OCI-LY3 (cell line): ENCODE measurements around the gene IQGAP2.

Source experiments
- EZH2phosphoT487 ChIP-seq: fragments of 200-600 bp; shearing (Covaris generic); IDR thresholded peaks from 2 replicates; pipeline ENCODE4 v1.6.1; 2018; ENCODE audit warnings: antibody characterized with exemption, mixed run types, low read depth
- TF ChIP-seq, protein P1 (sequence below): fragments of 200-600, 300-600 bp; sonication (generic); IDR thresholded peaks from 2 replicates; pipeline ENCODE4 v1.5.1; 2014; ENCODE audit warnings: antibody characterized with exemption, low read length, low read depth

DNA sequence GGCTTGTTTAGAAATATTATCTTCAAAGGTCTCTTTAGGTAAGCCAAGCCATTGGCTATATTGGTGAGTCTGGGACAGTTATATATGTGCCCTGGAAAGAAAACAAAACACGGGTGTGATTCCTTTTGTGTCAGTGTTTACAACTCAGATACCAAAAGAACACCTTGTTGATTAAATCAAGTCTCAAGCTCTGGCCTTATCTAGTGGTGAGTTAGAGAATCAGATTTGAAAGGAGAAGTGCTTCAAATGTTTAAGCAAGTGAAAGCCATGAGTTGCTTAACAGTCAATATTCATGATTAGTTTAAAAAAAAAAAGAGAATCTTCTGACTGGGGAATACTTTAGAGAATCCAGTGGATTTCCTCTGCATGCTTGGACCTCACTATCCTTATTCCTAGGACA is 68.3 kb downstream of the IQGAP2 start:
- TF ChIP-seq, protein P1, sequence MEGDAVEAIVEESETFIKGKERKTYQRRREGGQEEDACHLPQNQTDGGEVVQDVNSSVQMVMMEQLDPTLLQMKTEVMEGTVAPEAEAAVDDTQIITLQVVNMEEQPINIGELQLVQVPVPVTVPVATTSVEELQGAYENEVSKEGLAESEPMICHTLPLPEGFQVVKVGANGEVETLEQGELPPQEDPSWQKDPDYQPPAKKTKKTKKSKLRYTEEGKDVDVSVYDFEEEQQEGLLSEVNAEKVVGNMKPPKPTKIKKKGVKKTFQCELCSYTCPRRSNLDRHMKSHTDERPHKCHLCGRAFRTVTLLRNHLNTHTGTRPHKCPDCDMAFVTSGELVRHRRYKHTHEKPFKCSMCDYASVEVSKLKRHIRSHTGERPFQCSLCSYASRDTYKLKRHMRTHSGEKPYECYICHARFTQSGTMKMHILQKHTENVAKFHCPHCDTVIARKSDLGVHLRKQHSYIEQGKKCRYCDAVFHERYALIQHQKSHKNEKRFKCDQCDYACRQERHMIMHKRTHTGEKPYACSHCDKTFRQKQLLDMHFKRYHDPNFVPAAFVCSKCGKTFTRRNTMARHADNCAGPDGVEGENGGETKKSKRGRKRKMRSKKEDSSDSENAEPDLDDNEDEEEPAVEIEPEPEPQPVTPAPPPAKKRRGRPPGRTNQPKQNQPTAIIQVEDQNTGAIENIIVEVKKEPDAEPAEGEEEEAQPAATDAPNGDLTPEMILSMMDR, result no peak
- TF ChIP-seq EZH2phosphoT487, result no peak
